ENCODE measurements around the gene FAM83C.

The FAM83C gene

DNA sequence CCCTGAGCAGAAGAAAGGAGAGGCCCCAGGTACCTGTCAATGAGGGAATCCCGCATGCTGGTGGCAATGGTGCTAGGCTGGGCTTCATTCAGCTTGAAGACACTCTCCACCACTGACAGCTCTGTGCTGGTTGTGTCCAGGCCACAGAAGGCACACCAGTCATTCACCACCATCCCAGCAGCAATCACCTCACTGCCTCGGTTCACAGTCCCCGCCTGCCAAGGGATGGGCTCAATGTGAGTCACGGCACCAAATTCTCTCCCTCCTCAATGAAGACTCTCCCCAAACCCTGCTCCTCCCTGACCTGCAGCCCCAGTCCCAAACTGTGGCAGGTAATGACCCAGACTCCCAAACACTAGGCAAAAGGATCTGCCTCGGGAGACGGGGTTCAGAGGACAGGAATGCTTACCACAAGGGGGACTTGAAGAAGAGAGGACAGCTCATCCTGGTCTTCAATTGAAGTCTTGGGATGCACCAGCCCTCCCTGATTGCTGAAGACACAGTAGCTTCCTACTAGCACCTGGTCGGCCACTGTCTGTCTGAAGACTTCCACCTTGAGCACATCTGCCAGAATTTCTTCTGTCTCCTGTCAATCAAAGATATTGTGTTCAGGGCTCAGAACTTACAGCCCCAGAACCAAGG is 12.6 kb downstream of the FAM83C start:
- no peak overlapping the region for H3K4me3 ChIP-seq (ENCODE audit: low read depth, low read length)
- peaks cover 46% of the 10 kb centered on the region for H3K36me3 ChIP-seq (replicated peaks)
- TF ChIP-seq, protein P1, sequence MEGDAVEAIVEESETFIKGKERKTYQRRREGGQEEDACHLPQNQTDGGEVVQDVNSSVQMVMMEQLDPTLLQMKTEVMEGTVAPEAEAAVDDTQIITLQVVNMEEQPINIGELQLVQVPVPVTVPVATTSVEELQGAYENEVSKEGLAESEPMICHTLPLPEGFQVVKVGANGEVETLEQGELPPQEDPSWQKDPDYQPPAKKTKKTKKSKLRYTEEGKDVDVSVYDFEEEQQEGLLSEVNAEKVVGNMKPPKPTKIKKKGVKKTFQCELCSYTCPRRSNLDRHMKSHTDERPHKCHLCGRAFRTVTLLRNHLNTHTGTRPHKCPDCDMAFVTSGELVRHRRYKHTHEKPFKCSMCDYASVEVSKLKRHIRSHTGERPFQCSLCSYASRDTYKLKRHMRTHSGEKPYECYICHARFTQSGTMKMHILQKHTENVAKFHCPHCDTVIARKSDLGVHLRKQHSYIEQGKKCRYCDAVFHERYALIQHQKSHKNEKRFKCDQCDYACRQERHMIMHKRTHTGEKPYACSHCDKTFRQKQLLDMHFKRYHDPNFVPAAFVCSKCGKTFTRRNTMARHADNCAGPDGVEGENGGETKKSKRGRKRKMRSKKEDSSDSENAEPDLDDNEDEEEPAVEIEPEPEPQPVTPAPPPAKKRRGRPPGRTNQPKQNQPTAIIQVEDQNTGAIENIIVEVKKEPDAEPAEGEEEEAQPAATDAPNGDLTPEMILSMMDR (IDR thresholded peaks at IDR 0.05; ENCODE audit: low read depth, low read length, missing control alignments): no peak
- no peak for DNase-seq
- no peaks in the 10 kb centered on the region for H3K27me3 ChIP-seq (replicated peaks)
- in situ Hi-C loops (cut with HindIII; ENCODE audit: low pct_ligation_motif_present, low sequenced_read_pairs): no loop called here
- H3K27ac ChIP-seq: no peak overlapping the region

DNA sequence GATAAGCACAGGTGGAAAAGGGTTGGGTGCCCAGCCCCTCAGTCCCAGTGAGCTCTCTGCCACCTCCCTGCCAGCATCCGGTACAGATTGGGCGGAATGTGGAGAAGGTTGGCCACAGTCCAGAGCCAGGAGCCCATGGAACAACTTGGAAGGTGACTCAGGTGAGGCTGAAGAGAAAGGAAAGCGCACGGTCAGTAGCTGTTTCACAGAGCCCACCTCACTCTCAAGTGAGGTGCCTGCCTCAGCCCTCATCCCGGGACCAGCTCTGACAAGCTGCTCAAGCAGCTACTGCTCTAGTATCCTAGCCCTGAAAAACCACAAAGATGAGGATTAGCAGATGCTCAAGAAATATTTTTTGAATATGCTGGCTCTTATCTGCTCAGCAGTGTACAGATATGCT is 13.2 kb downstream of the FAM83C start:
- Histone ChIP-seq H3K27me3 (replicated peaks) (no peaks in the 10 kb centered on the region), H3K27ac (no peak overlapping the region), H3K36me3 (replicated peaks) (peaks cover 46% of the 10 kb centered on the region), H3K4me3 (ENCODE audit: low read depth, low read length) (no peak overlapping the region)
- in situ Hi-C loops (cut with HindIII; ENCODE audit: low pct_ligation_motif_present, low sequenced_read_pairs): no loop called here
- TF ChIP-seq, protein P1 (IDR thresholded peaks at IDR 0.05; ENCODE audit: low read depth, low read length, missing control alignments): no peak
- DNase-seq: no peak

- in situ Hi-C loops (cut with HindIII; ENCODE audit: low pct_ligation_motif_present, low sequenced_read_pairs): no loop called here
- TF ChIP-seq, protein P1 (IDR thresholded peaks at IDR 0.05; ENCODE audit: low read depth, low read length, missing control alignments): peak; percentile 41
- Histone ChIP-seq H3K27ac (peak within 1 kb of the TSS; percentile 89), H3K27me3 (replicated peaks) (no peaks in the 10 kb centered on the region), H3K4me3 (ENCODE audit: low read depth, low read length) (peak within 1 kb of the TSS; percentile 77), H3K36me3 (replicated peaks) (peaks cover 44% of the 10 kb centered on the region)
- peak; percentile 75 for DNase-seq
These were observed 14.5 kb downstream of the FAM83C start, which contains the start of gene MMP24OS for GRCh38 chr20:35277531-35278395. TSS of gene MMP24OS (minus strand) at chr20:35278122. CDS start at chr20:35277929, 193 bp downstream.

GRCh38 chr20:35277127-35277526 is 15.1 kb downstream of the FAM83C start:
- H3K27me3 ChIP-seq (replicated peaks): no peaks in the 10 kb centered on the region
- H3K36me3 ChIP-seq (replicated peaks): peaks cover 41% of the 10 kb centered on the region
- H3K4me3 ChIP-seq (ENCODE audit: low read depth, low read length): peak overlapping the region; percentile 77
- DNase-seq: no peak
- in situ Hi-C loops (cut with HindIII; ENCODE audit: low pct_ligation_motif_present, low sequenced_read_pairs): no loop called here
- TF ChIP-seq, protein P1 (IDR thresholded peaks at IDR 0.05; ENCODE audit: low read depth, low read length, missing control alignments): no peak
- peak overlapping the region; percentile 89 for H3K27ac ChIP-seq

GRCh38 chr20:35276408-35276807 is 15.8 kb downstream of the FAM83C start:
- DNase-seq: no peak
- peaks cover 40% of the 10 kb centered on the region for H3K36me3 ChIP-seq (replicated peaks)
- TF ChIP-seq, protein P1 (IDR thresholded peaks at IDR 0.05; ENCODE audit: low read depth, low read length, missing control alignments): no peak

More at GRCh38 chr20:35276408-35276807, 15.8 kb downstream of the FAM83C start:
- Histone ChIP-seq H3K4me3 (ENCODE audit: low read depth, low read length) (peak overlapping the region; percentile 3), H3K27me3 (replicated peaks) (no peaks in the 10 kb centered on the region), H3K27ac (no peak overlapping the region)
- in situ Hi-C loops (cut with HindIII; ENCODE audit: low pct_ligation_motif_present, low sequenced_read_pairs): no loop called here

Data from brain microvascular endothelial cell (primary cell).